HG02798 (cell line): ENCODE data around the gene SUN2.

Experiments
- ATAC-seq: cut with Tn5 transposase; IDR thresholded peaks from one replicate; pipeline ENCODE4 v1.9.1; 2021; ENCODE audit warnings: mild to moderate bottlenecking; ENCODE audit not compliant: unreplicated experiment, poor library complexity

SUN2 gene

GRCh38 chr22:38700270-38700788 lies 55.5 kb downstream of the SUN2 start:
- ATAC-seq: no peak

- ATAC-seq: no peak
These were observed 56.0 kb downstream of the SUN2 start for GRCh38 chr22:38699784-38700183.

GRCh38 chr22:38699143-38699542 lies 56.7 kb downstream of the SUN2 start:
- ATAC-seq: no peak

GRCh38 chr22:38698407-38699094 lies 57.2 kb downstream of the SUN2 start:
- ATAC-seq: no peak

- no peak for ATAC-seq
These were observed 58.2 kb downstream of the SUN2 start for GRCh38 chr22:38697425-38698089.

GRCh38 chr22:38696606-38697424 lies 59.0 kb downstream of the SUN2 start:
- no peak for ATAC-seq

GRCh38 chr22:38694940-38695339 lies 60.9 kb downstream of the SUN2 start:
- ATAC-seq: no peak

- ATAC-seq: no peak
These were observed 61.7 kb downstream of the SUN2 start for GRCh38 chr22:38694049-38694448.

GRCh38 chr22:38689651-38690050 lies 66.1 kb downstream of the SUN2 start:
- ATAC-seq: no peak

- ATAC-seq: no peak
These were observed 70.0 kb downstream of the SUN2 start for GRCh38 chr22:38685761-38686160.

GRCh38 chr22:38684895-38685294 lies 70.9 kb downstream of the SUN2 start:
- ATAC-seq: no peak
